ENCODE measurements around the gene CALB2. TPM values are rescaled to one million over a fixed set of nuclear protein-coding genes. Genes with fewer than 3 reads are reported as not detected.

Gene CALB2
- total and polyA plus RNA-seq, 2 of the 4 experiments (the other 2 are of a cell fraction), result 0.18 to 0.32 TPM

GRCh38 chr16:71376465-71377157, 18.1 kb downstream of the CALB2 start:
- CTCF ChIA-PET, result no interaction called here
- DNase-seq, result no peak
- peaks cover 3% of the 10 kb centered on the region for H3K27me3 ChIP-seq (ENCODE audit: control insufficient read depth, insufficient read depth, low read length)
- no peak overlapping the region for H3K23ac ChIP-seq (ENCODE audit: low read depth, low read length)
- no peak overlapping the region for H2BK15ac ChIP-seq (ENCODE audit: low read depth, low read length)
- no peak overlapping the region for H3K4ac ChIP-seq (ENCODE audit: low read depth, low read length)
- no peak overlapping the region for H2BK20ac ChIP-seq (ENCODE audit: low read depth, low read length)
- H3K36me3 ChIP-seq (ENCODE audit: control insufficient read depth, insufficient read depth, low read length), result no peaks in the 10 kb centered on the region
- H2AK5ac ChIP-seq (ENCODE audit: low read depth, low read length), result no peak overlapping the region
- no peaks in the 10 kb centered on the region for H4K20me1 ChIP-seq (ENCODE audit: insufficient read depth, low read length)
- no peak overlapping the region for H3K4me2 ChIP-seq (ENCODE audit: low read depth, low read length)
- no peak overlapping the region for H2AFZ ChIP-seq (replicated peaks; ENCODE audit: low read length, poor library complexity)
- H3K79me1 ChIP-seq (ENCODE audit: low read depth in 1 of 2, low read length in 2 of 2), result no peaks in the 10 kb centered on the region
- no peak overlapping the region for H2AK9ac ChIP-seq (replicated peaks; ENCODE audit: low read depth, low read length, poor library complexity)
- no peak overlapping the region for H2BK120ac ChIP-seq (ENCODE audit: low read depth, low read length)
- BruUV-seq (replicated peaks), result no TSS peak
- TF ChIP-seq MAFK (IDR thresholded peaks at IDR 0.05; ENCODE audit: low read depth, low read length) (no peak), USF2 (IDR thresholded peaks at IDR 0.05; ENCODE audit: low read depth, low read length) (no peak), NFE2L2 (IDR thresholded peaks at IDR 0.05; ENCODE audit: low read depth, low read length) (no peak), RCOR1 (IDR thresholded peaks at IDR 0.05; ENCODE audit: insufficient replicate concordance, low read length) (no peak), POLR2A (IDR thresholded peaks at IDR 0.05; ENCODE audit: low read depth, low read length) (no peak), ELK1 (IDR thresholded peaks at IDR 0.05; ENCODE audit: borderline replicate concordance, low read depth, low read length) (no peak), MAZ (IDR thresholded peaks at IDR 0.05; ENCODE audit: borderline replicate concordance, low read depth, low read length) (no peak), CTCF (conservative IDR thresholded peaks at IDR 0.05; ENCODE audit: low read depth, low read length) (no peak), FOS (IDR thresholded peaks at IDR 0.05; ENCODE audit: low read depth, low read length) (no peak), SMC3 (IDR thresholded peaks at IDR 0.05; ENCODE audit: low read depth, low read length) (no peak), MXI1 (IDR thresholded peaks at IDR 0.05; ENCODE audit: borderline replicate concordance, low read depth, low read length) (no peak), CHD1 (IDR thresholded peaks at IDR 0.05; ENCODE audit: low read depth, low read length) (no peak)
- POLR2A ChIA-PET (ENCODE audit: unreplicated experiment), result no interaction called here
- no peaks in the 10 kb centered on the region for H3K9me1 ChIP-seq (ENCODE audit: insufficient read depth, low read length)
- no peak overlapping the region for H4K91ac ChIP-seq (ENCODE audit: insufficient read depth, low read depth, low read length)
- H4K8ac ChIP-seq (ENCODE audit: low read depth in 2 of 2, low read length in 2 of 2), result no peak overlapping the region
- H2BK5ac ChIP-seq (ENCODE audit: low read depth, low read length, poor library complexity, severe bottlenecking), result no peak overlapping the region
- no peak overlapping the region for H3K9ac ChIP-seq (ENCODE audit: low read depth, low read length)
- no CpG with 5 or more reads among the region's 5 CpGs for WGBS, 2 experiments (ENCODE audit: extremely low coverage in 2 of 2, insufficient read length in 1 of 2)
- H3K56ac ChIP-seq (ENCODE audit: extremely low read depth, insufficient read depth, low read length), result no peak overlapping the region
- no peak overlapping the region for H3K4me3 ChIP-seq (ENCODE audit: insufficient read depth, low read depth, low read length)
- dilution Hi-C loops (cut with HindIII; ENCODE audit: low sequenced_read_pairs, unreplicated experiment), result no loop called here
- intact Hi-C loops (cut with micrococcal nuclease), result no loop called here
- no peak for ATAC-seq (ENCODE audit: low read depth)
- H3K14ac ChIP-seq (replicated peaks; ENCODE audit: low read depth, low read length), result no peak overlapping the region
- H3K4me1 ChIP-seq (ENCODE audit: control insufficient read depth, insufficient read depth, low read length), result no peaks in the 10 kb centered on the region
- H3K9me3 ChIP-seq (ENCODE audit: control insufficient read depth, insufficient read depth, low read length), result no peaks in the 10 kb centered on the region
- H3K18ac ChIP-seq (ENCODE audit: low read depth, low read length), result no peak overlapping the region
- in situ Hi-C loops (cut with MboI; ENCODE audit: low sequenced_read_pairs), result no loop called here
- H4K5ac ChIP-seq (ENCODE audit: low read depth, low read length), result no peak overlapping the region
- no peak overlapping the region for H3K27ac ChIP-seq (ENCODE audit: insufficient read depth, low read length)
